GM21717 (cell line): ENCODE data around the gene RPS6KA2.
"Not testable (repeated sequence)": the region's sequence is repeated elsewhere in the genome, so short reads cannot be mapped to it uniquely, and the experiment has no call there.

ENCODE experiments used
- ATAC-seq: cut with Tn5 transposase; IDR thresholded peaks from one replicate; pipeline ENCODE4 v1.9.1; 2021; ENCODE audit warnings: mild to moderate bottlenecking, moderate library complexity; ENCODE audit not compliant: unreplicated experiment

The RPS6KA2 gene

DNA sequence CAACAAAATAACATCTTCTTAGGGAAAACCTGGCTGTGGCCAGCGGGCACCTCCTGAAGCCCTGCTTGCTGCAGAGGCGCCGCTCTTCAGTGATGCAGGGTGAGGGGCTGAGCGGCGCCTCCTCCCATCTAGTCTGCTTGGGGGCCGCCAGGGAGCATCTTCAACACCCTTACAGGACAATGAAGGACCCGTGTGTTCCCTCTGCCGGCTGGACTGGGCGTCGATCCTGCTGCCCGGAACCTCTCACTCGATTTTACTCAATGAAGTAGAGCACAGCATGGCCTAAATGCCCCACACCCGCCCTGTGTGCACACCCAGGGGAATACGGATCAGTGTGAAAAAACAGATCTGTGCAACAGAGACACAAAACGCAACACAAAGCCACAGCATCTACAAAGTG lies 215.8 kb downstream of the RPS6KA2 start:
- ATAC-seq: no peak

DNA sequence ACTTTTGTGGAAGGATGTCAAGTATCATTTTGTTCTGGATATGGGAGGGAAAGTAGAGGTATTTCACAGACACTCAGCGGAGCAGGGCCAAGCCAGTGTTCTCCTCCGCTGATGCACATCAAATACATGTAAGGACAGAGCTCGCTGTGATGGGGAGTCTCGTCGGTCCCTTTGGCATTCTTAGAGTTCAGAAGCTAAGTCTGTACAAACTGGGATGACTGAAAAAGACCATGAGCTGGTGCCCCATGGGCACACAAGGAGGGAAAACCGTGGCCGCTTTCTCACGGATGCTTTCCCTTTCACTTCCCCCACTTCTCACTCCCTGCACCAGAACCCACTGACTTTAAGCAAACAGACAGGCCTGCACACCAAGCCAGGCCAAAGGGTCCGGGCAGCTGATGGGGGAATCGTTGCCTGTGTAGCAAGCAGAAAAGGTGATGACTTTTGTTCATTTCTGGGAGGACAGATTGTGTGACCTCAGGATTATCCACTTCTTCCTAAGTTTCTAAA lies 216.6 kb downstream of the RPS6KA2 start:
- ATAC-seq: peak; percentile 76

DNA sequence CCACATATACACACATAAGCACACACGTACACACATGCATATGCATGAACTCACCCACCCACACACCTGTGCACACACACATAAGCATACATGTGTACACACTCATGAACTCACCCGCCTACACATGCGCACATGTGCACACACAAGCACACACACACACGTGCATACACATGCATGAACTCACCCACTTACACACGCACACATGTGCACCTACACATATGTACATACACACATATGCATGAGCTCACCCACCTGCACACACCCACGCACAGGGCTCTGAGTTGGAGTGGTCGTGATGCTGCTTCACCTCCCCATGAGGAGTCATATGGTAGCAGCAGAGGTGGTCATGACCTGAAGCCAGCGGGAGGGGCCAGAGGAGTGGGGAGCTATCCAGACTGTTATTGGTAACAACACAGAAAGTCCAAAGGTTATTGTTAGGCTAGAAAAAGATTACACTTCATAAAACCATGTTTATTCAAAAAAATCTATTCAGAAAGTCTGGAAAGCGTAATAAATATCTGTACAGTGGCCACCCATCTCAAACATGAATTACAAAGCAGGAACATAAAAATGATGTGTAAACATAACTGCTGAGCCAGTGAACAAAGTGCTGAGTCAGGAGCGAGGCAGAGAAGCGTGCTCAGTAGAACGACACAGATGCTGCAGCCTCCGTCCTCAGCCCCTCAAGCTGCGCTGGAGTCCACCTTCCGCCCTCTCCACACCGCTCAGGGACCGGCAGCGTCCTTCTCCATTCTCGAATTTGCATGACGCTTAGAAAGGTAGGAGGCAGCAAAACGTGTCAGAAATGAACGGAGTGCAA lies 217.9 kb downstream of the RPS6KA2 start:
- ATAC-seq: no peak

DNA sequence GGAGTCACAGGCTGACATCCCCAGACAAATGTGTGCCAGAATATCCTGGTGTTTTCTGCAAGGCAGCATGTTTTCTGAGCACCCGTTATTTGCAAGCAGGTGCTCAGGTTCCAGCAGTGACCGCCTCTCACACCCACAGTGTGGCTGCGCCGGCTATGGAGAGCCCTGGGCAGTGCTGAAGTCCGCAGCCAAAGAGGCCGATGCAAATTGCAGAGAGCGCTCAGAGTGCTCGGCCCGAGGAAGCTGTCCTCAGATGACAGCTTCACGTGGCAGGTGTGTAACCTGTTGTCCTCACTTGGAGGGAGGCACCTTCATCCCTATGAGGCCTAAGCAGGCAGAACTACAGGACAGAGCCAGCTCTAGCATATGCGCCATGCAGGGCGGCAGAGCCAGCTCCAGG lies 220.9 kb downstream of the RPS6KA2 start:
- ATAC-seq: no peak

DNA sequence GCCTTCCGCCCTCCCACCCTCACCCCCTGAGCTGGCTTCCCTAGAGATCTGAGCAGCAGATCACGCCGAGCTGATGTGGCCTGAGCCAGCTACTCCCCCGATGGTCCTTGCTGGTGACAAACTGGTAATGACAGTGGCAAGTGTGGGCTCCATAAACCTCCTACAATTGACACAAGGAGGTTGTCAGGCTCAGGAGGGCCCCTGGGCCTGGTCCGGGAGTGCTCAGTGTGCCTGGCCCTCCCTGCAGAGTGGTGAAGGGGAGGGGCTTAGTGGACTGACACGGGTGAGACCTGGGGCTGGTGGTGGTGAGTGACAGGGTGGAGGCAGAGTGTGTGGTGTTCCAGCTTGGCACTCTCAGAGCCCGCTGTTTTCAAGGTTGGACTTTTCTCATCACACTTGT lies 221.7 kb downstream of the RPS6KA2 start:
- no peak for ATAC-seq

DNA sequence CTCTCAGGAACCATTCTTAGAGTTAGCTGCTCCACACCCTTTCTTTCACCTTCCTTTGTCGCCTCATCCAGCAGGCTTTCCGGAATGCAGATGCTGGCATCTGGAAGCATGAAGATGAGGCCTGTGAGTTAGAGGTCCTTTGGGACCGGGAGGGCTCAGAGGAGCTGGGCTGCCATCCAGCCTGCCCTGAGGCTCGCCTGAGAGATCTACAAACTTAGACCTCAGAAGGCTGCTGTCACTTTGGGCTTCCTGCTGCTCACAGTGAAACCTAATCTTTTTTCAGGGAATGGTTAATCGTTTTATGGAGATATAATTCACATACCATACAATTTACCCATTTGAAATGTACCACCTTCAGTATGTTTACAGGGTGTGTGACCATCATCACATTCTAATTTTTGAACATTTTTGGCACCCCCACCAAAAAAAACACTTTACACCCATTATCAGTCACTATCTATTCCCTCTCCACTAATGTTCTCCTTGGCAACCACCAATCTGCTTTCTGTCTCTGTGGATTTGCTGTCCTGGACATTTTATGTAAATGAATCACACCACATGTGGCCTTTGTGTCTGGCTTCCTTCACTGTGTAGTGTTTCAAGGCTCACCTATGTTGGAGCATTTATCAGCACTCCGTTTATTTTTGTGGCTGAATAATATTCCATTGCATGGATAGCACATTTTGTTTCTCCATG lies 224.3 kb downstream of the RPS6KA2 start:
- ATAC-seq: no peak

DNA sequence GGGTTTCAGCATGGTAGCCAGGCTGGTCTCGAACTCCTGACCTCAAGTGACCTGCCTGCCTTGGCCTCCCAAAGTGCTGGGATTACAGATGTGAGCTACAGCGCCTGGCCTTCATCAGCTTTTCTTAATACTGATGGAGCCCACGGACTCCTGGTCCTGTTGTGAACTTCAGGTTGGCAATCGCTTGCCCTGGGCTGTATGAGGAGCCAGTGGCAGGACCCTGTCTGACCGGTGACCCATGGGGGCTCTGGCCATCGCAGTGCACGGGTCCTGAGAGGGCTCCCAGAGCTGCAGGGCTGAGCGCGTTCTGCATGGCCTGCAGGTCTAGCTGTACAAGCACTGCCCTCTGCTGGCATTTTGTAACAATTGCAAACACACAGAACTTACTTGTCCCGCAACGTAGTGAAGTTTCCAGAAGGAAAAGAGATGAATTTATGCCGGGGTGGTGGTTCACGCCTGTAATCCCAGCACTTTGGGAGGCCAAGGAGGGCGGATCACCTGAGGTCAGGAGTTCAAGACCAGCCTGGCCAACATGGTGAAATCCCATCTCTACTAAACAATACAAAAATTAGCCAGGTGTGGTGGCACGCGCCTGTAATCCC lies 226.3 kb downstream of the RPS6KA2 start:
- peak; percentile 70 for ATAC-seq

DNA sequence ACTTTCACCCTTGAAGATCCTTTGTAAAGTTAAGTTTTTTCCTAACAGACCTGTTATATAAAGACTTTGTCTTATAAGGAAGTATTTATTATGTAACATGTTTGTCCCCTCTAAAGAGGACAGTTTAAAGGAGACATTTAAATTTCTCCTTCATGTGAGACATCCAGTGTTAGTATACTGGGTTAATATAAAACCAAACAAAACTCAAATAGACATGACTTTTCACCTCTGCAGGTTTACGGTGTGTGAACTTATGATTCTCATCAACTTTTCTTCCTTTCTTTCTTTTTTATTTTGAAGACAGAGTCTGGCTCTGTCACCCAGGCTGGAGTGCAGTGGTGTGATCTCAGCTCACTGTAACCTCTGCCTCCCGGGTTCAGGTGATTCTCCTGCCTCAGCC lies 226.9 kb downstream of the RPS6KA2 start:
- no peak for ATAC-seq

DNA sequence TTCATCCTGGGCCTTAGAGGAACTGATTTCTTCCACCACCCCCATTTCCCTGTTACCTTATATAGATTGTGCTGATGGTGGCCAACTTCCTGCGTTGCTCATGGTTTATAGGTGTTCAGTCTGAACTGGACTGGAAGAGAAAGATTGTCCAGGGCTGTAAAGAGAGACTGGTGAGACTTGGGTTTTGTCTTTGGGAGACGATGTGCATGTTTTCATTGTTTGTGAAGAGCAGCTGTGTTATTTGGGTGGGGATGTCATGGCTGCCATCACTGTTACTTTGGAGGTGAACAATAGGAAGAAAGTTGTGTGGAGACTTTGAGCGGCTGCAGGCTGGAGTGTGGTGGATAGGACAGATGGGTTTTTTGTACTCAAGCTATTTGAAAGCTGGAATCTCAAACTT lies 228.7 kb downstream of the RPS6KA2 start:
- ATAC-seq: no peak

DNA sequence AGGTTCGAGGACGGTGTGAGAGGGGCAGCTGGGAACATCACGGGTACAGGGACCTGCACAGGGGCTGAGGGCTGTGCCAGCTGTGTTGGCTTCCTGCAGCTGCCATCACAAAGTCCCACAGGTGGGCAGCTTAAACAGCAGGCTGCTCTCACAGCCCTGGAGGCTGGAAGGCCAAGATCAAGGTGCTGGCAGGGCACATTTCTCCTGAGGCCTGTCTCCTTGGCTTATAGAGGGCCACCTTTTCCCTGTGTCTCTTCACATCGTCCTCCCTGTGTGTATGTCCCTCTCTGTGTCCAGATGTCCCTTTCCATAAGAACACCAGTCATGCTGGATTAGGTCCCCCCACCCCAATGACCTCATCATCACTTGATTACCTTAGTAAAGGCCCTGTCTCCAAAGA lies 229.2 kb downstream of the RPS6KA2 start:
- ATAC-seq: no peak

DNA sequence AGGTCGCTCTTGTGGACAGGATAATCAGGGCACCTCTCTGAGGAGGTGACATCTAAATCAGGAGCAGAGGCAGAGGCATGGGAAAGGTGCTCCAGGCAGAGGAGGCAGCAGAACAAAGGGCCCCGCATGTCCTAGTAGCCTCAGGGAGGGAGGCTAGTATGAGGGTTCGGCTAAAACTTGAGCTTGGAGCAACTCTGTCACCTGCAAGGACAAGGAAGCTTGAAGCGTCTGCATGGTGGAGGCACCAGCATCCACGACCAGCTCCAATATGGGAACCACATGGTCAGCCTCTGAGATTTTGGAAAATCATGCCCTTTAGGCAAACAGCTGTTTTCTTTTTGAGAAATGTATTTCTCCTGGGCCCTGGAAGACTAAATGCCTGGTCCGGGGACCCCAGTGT lies 231.3 kb downstream of the RPS6KA2 start:
- ATAC-seq: no peak

DNA sequence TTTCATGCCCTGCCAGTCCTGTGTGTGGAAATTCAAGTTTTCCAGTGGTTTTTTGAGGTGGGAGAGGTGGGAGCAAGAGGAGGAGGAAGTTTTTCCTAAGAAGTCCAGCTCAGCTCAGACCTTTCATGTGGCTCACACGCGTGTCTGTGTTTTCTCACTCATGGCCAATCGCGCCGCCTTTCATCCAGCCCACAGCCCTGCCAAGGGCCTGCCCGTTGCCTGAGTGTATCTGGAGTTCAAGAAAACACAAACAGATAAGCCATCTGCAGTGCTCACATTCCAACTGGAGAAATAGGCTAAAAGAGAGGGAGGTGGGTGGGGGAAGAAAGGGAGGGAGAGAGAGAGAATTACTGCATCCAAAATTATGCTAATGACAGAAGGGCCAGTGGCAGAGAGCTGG lies 231.7 kb downstream of the RPS6KA2 start:
- no peak for ATAC-seq

DNA sequence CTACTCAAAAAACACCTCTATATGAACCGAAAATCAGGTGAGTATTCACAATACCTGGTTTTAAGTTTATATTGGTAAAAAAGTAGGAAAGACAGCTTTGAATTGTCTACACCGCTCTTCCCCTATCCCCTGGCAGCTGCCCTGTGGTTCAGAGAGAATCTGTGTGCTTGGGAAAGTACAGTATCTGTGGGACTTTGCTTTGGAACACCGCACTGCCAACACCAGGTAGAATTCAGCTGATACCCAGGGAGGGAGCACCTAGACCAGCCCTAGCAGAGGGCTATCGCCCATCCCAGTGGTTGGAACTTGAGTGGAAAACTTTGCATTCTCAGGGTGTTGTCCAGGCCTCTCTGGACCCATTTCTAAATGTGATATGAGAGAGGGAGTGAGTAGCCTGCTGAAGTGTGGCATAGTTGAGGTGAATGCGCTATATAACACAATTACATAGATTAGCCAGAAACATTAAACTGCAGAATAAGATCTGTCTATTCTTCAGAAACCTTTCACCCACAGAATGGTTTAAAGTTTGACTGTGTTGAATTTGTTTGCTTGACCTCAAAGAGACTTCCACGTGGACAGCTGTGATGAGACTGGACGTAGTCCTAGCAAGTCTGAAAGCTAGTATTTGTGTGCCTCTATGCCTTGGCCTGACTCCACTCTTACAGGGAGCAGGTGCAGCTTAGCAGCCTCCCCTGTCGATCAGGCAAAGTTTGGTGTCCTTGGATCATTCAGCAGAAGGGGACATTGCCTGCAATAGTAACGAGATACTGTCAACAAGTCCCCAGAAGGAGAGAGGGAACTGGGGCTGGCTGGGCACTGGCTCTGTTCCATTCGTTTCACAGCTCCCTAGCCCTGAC lies 232.8 kb downstream of the RPS6KA2 start:
- ATAC-seq: no peak

DNA sequence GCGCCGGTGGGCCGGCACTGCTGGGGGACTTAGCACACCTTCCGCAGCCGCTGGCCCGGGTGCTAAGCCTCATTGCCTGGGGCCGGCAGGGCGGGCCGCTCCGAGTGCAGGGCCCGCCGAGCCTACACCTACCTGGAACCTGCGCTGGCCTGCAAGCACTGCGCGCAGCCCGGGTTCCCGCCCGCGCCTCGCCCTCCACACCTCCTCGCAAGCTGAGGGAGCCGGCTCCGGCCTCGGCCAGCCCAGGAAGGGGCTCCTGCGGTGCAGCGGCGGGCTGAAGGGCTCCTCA lies 233.6 kb downstream of the RPS6KA2 start:
- no peak for ATAC-seq

DNA sequence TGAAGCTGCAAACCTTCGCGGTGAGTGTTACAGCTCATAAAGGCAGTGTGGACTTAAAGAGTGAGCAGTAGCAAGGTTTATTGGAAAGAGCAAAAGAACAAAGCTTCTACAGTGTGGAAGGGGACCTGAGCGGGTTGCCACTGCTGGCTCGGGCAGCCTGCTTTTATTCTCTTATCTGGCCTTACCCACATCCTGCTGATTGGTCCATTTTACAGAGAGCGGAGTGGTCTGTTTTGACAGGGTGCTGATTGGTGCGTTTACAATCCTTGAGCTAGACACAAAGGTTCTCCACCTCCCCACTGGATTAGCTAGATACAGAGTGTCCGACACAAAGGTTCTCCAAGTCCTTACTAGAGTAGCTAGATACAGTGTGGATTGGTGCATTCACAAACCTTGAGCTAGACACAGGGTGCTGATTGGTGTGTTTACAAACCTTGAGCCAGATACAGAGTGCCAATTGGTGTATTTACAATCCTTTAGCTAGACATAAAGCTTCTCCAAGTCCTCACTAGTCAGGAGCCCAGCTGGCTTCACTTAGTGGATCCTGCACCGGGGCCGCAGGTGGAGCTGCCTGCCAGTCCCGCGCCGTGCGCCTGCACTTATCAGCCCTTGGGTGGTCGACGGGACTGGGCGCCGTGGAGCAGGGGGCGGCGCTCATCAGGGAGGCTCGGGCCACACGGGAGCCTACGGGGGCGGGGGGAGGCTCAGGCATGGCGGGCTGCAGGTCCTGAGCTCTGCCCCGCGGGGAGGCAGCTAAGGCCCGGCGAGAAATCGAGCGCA lies 234.1 kb downstream of the RPS6KA2 start:
- ATAC-seq: not testable (repeated sequence)

DNA sequence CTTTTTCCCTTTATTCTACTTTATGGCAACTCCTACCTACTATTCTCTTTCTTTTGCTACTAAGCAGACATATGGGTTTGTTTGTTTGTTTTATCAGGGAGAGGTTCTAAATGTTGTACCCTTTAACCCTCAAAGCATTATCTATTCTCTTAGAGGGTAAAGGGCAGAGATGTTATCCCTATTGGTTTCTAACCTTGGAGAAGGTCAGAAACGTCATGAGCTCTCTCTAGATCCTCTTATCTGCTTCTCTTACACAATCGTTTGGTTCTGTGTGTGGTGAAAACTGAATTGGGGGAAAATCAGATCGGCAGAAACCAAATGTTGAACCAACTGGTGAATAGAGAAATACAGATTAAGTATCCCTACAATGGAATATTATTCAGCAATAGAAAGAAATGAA lies 237.9 kb downstream of the RPS6KA2 start:
- no peak for ATAC-seq

DNA sequence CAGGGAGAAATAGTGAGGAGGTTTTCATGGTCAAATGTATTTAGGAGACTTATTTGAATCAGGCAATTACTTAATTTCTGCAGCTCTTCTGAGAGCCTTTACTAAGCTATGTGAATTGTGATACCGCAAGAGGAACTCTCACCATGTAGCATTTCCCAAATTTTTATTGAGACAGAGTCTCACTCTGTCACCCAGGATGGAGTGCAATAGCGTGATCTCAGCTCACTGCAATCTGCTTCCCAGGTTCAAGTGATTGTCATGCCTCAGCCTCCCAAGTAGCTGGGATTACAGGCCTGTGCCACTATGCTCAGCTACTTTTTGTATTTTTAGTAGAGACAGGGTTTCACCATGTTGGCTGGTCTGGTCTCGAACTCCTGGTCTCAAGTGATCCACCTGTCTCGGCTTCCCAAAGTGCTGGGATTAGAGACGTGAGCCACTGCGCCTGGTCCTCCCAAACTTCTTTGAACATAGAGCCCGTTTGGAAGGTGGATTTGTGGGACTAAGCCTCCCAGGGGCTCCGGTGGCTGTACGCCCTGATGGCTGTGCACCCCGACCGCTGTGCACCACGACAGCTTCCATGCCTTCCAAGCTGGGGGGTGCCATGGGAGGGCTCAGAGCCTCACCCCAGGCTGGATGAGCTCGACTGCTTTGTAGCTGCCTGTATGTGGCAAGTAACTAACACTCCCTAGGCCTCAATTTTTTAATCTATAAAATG lies 238.6 kb downstream of the RPS6KA2 start:
- no peak for ATAC-seq

DNA sequence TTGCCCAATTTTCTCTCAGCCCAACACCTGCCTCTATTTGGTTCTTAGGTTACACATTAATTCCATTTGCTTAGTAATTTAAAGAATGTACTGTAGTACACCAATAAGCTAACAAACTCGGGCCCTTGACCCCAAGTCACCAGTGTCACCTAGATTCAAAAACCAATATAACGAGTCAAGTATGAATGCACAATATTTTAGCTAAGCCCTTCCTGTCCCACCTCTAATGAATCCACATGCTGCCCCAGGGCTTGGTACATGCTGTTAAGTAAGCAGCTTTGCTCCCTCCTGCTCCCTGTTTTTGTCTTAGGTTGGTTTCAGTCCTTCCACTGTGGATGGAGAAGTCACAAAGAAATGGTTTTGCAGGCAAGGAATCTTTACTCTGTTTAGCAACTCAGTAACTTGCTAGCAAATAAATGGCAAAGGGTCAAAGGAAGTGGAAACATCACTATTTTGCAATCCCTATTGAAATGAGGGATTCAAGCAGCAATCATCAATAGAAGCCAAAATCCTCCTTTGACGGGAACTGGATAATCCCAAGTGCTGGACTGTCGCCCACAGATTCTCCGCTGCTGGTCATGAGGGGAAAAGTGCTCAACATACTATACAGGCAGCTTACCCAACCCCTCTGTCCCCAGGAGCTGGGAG lies 239.3 kb downstream of the RPS6KA2 start:
- ATAC-seq: no peak

DNA sequence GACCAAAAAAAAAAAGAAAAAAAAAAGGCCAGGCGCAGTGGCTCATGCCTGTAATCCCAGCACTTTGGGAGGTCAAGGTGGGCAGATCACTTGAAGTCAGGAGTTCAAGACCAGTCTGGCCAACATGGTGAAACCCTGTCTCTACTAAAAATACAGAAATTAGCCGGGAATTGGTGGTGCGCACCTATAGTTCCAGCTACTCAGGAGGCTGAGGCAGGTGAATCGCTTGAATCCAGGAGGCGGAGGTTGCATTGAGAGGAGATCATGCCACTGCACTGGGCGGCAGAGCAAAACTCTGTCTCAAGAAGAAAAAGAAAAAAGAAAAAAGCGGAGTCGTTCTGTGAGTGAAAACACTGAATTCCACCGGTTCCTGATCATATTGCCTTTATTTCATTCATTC lies 240.0 kb downstream of the RPS6KA2 start:
- ATAC-seq: not testable (repeated sequence)
